Muscle of arm (tissue), 12 donors: ENCODE data around the gene LRP11. TPM values are rescaled to one million over a fixed set of nuclear protein-coding genes. Genes with fewer than 3 reads are reported as not detected.

Source experiments
- DNase-seq: peaks from one replicate; pipeline ENCODE4 v3.0.0-alpha.2; 2013
- polyA plus RNA-seq, 12 donors: library from polyadenylated mRNA; unstranded; fragments of 120-200 nt; gene quantifications; one replicate each; pipeline ENCODE4 v1.2.1, GENCODE V29; 2013; ENCODE audit not compliant: insufficient read length in 12 of 12

LRP11 gene
- polyA plus RNA-seq, 12 donors: 16.6 to 33.3 (median 24.4) TPM; not detected in 1

- DNase-seq: no peak
These were observed 80.6 kb downstream of the LRP11 start for GRCh38 chr6:149783551-149783950.

GRCh38 chr6:149782337-149782736 is 81.8 kb downstream of the LRP11 start:
- no peak for DNase-seq

- no peak for DNase-seq
These were observed 82.4 kb downstream of the LRP11 start for GRCh38 chr6:149781715-149782114.

GRCh38 chr6:149779644-149779963 is 84.6 kb downstream of the LRP11 start:
- no peak for DNase-seq

- DNase-seq: no peak
These were observed 86.5 kb downstream of the LRP11 start for GRCh38 chr6:149777624-149778023.

- no peak for DNase-seq
These were observed 92.2 kb downstream of the LRP11 start for GRCh38 chr6:149771925-149772324.

- no peak for DNase-seq
These were observed 93.0 kb downstream of the LRP11 start for GRCh38 chr6:149771185-149771584.

GRCh38 chr6:149769676-149770075 is 94.5 kb downstream of the LRP11 start:
- DNase-seq: no peak

Other genes starting within 250 kb of the LRP11 start
- 10 to 100 TPM in 11 of 12 donors, not detected in 1; 12.6 to 29.3 (median 24.1) TPM for gene KATNA1, start 215.6 kb downstream of the LRP11 start, polyA plus RNA-seq
- gene LATS1, start 146.3 kb downstream of the LRP11 start, polyA plus RNA-seq: 10 to 100 TPM in 11 of 12 donors, not detected in 1; 19.5 to 29.8 (median 22.9) TPM
- gene NUP43, start 117.8 kb downstream of the LRP11 start, polyA plus RNA-seq: 10 to 100 TPM in 11 of 12 donors, not detected in 1; 11.4 to 27.7 (median 24.4) TPM
- gene PCMT1, start 114.6 kb downstream of the LRP11 start, polyA plus RNA-seq: 10 to 100 TPM in 11 of 12 donors, not detected in 1; 58.3 to 96.6 (median 78.1) TPM
- gene RAET1E, start 33.8 kb upstream of the LRP11 start, polyA plus RNA-seq: 1 to 10 TPM in 5 of 12 donors, under 1 TPM in 5, not detected in 2; 0.11 to 2.1 (median 0.97) TPM
- gene RAET1G, start 58.8 kb upstream of the LRP11 start, polyA plus RNA-seq: under 1 TPM in 8 of 12 donors, not detected in 4; 0.21 to 0.62 (median 0.42) TPM
- gene ULBP2, start 77.7 kb upstream of the LRP11 start, polyA plus RNA-seq: under 1 TPM in 10 of 12 donors, not detected in 2; 0.20 to 0.86 (median 0.36) TPM
- gene ULBP1, start 99.6 kb upstream of the LRP11 start, polyA plus RNA-seq: 1 to 10 TPM in 1 of 12 donors, under 1 TPM in 9, not detected in 2; 0.21 to 1.2 (median 0.61) TPM
- gene RAET1L, start 161.2 kb upstream of the LRP11 start, polyA plus RNA-seq: under 1 TPM in 4 of 12 donors, not detected in 8; 0.16 to 0.99 (median 0.71) TPM
- gene ULBP3, start 204.8 kb upstream of the LRP11 start, polyA plus RNA-seq: 1 to 10 TPM in 10 of 12 donors, not detected in 2; 1.0 to 3.2 (median 2.3) TPM